Bone marrow (tissue), 2 donors: ENCODE results near the gene ID1.
"Not testable (repeated sequence)": the region's sequence is repeated elsewhere in the genome, so short reads cannot be mapped to it uniquely, and the experiment has no call there.

Experiments
- DNase-seq, 2 donors: peaks; one replicate each; lab custom pipeline; 2025; lab: John Stamatoyannopoulos, UW

The ID1 gene

DNA sequence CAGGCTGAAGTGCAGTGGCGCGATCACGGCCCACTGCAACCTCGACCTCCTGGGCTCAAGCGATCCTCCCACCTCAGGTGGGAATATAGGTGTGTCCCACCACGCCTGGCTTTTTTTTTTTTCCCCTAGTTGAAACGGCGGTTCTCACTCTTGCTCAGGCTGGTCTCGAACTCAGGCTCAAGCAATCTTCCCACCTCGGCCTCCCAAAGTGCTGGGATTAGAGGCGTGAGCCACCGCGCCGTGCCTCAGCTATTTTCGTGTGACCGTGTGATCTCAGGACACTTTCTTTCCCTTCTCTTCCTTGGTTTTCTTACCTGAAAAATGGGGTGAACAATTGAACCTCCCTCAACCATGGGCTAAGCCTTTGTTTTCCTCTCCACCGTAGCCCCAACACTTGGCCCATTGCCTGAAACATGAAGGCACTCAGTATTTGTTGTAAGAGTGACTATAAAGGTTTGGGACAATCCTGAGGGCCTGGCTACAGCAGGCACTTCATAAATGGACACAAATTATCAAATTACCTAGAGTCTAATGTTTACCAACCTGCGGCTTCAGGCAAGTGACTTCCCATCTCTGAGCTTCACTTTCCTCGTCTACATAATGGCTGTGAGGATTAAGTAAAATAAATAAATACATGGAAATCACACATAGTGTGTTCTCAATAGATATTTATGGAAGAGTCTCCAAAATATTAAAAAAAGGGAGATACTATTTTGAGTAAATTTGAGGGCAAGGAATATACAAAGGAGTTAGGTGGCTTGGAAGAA lies 31.4 kb upstream of the ID1 start:
- DNase-seq: no peak

DNA sequence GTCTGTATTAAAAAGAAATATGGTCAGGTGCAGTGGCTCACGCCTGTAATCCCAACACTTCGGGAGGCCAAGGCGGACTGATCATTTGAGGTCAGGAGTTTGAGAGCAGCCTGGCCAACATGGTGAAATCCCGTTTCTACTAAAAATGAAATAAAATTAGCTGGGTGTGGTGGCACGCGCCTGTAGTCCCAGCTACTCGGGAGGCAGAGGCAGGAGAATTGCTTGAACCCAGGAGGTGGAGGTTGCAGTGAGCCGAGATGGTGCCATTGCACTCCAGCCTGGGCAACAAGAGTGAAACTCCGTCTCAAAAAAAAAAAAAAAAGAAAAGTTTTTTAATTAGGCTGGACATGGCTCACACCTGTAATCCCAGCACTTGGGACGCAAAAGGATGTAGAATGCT lies 30.1 kb upstream of the ID1 start:
- not testable (repeated sequence) for DNase-seq

DNA sequence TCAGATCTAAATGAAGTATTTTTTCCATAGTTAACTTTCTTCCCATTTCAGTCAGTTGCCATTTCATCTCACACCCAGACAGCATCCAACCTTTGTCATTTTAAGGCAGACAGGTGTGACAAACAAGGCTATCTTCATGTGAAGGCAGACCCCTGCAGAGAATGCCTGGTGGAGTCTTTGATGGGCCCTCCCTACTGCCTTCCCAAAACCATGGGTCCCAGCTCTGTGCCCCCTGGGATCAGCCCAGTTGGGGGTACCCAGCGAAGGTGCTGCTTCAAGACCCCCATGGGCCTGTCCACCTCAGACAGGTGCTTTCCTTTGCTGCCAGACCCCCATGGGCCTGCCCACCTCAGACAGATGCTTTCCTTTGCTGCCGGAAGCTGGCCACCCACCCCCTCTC lies 28.3 kb upstream of the ID1 start:
- no peak for DNase-seq

DNA sequence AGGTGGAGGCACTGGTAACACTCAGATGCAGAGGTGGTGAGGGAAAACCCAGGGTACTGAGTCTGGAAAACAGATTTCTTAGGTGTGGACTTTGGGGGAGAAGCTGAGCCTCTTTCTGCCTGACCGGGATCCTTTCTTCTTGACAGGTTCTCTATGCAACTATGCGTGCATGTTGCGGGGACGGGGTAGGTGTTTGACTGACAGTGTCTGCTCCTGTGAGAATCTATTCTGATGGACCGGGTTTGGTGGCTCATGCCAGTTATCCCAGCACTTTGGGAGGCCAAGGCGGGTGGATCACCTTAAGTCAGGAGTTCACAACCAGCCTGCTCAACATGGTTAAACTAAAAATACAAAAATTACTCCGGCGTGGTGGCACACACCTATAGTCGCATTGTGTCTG lies 27.9 kb upstream of the ID1 start:
- no peak for DNase-seq

DNA sequence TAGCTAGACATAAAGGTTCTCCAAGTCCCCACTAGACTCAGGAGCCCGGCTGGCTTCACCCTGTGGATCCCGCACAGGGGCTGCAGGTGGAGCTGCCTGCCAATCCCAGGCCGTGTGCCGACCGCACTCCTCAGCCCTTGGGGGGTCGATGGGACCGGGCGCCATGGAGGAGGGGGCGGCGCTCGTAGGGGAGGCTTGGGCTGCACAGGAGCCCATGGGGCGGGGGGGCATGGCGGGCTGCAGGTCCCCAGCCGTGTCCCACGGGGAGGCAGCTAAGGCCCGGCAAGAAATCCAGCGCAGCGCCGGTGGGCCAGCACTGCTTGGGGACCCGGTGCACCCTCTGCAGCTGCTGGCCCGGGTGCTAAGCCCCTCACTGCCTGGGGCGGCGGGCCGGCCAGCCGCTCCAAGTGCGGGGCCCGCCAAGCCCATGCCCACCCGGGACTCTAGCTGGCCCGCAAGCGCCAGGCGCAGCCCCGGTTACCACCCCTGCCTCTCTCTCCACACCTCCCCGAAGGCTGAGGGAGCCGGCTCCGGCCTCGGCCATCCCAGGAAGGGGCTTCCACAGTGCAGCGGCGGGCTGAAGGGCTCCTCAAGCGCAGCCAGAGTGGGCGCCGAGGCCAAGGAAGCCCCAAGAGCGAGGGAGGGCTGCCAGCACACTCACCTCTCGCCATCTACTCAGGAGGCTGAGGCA lies 26.5 kb upstream of the ID1 start:
- DNase-seq: no peak

DNA sequence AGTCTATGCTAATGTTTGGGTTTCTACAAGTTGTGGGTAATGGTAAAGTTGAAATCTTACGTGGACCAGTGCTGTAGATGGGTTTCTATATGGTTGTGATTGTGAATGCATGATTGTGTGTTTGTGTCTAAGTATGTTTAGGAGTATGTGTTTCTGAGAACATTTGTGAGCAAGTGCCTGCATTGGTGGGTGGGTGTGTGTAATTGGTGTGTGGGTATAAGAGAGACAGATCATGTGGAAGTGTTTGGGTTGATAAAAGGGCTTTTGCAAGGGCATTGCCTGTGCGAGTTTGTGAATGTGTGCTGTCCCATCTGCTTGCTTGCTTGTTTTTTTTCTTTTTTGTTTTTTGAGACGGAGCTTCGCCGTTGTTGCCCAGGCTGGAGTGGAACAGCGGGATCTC lies 25.8 kb upstream of the ID1 start:
- no peak for DNase-seq

DNA sequence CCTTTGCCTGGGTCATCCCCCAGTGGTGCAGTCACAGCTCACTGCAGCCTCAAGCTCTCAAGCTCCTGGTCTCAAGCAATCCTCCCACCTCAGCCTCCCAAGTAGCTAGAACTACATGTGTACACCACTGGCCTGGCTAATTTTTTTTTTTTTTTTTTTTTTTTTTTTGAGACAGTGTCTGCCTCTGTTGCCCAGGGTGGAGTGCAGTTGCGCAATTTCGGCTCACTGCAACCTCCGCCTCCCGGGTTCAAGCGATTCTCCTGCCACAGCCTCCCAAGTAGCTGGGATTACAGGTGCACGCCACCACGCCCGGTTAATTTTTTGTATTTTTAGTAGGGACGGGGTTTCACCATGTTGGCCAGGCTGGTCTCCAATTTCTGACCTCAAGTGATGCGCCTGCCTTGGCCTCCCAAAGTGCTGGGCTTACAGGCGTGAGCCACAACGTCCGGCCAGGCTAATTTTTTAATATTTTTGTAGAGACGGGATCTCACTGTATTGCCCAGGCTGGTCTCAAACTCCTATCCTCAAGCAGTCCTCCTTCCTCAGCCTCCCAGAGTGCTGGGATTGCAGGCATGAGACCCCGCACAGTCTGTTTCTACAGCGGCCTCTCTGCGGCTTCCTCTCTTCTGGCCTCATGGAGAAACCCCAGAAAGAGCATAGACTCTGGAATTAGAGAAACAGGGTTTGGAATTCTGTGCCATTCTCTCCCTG lies 25.0 kb upstream of the ID1 start:
- not testable (repeated sequence) for DNase-seq

DNA sequence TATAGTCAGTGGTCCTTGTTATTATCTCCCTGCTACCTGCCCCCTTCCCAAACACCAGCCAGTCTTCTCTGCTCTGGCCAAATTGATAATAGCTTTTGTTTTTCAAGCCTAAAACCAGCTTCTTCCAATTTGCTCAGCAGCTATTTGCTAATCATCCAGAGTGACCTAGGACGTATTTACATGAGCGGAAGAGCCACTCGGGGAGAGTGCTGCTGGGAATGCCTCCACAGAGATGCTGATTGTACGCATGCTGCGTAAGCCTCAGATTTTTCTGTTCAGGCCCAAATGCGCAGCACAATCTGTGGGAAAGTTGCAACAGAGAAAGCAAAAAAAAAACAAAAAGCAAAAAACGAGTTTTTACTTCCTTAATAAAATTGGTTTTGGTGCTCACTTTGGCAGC lies 24.4 kb upstream of the ID1 start:
- no peak for DNase-seq

DNA sequence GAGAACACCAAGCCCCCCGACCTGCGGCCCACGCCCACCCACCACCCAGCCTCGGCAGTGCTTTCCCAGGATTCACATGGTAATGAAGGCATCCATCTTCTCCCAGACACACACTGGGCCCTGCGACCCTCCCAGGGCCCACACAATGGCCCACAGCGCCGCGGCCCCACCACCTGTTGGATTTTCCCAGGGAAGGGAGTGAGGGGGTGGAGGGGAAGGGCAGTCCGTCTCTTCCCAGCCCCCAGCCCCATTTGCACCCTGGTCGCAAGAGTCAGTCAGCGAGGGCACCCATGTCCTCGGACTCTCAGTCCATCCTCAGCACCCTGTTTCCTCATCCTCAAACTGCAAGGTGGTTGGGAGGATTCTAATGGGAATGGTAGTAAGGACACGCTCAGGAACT lies 23.7 kb upstream of the ID1 start:
- DNase-seq: no peak

DNA sequence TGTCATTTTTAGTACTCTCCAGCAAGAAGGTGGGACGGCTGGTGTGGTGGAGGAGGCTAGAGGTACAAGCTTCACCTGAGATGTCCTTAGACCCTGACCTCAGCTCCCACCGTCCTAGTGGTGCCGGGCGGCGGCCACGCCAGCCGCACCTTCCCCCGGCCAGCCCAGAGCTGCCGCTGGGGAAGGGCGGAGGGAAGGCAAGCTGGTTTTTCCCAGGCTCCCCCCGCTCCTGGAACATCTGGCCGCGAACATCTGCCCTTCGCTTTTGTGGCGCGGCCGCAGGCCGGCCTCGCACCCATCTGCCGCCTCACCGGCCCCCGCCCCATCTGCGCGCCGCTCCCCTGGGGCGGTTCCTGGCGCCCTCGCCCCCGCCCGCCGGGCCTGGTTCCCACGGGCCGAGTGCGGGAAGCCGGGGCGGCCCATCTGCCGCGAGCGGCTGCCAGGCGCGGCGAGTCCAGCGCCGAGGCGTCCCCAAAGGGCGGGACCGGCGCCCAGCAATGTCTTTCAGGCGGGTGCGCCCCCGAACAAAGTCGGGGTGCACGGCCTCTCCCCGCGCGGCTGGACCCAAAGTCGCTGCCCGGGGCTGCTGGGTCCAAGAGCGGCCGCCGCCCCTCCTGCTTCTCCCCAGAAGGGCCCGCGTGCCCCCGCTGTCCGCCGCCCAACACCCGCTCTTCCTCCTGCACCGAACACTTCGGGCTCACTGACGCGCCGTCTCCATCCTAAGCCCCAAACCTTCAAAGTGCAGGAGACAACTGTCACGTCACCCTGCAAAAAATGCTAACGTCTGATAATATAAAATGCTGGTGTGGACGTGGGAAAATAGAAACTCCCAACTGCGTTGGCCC lies 17.3 kb upstream of the ID1 start:
- DNase-seq: no peak

DNA sequence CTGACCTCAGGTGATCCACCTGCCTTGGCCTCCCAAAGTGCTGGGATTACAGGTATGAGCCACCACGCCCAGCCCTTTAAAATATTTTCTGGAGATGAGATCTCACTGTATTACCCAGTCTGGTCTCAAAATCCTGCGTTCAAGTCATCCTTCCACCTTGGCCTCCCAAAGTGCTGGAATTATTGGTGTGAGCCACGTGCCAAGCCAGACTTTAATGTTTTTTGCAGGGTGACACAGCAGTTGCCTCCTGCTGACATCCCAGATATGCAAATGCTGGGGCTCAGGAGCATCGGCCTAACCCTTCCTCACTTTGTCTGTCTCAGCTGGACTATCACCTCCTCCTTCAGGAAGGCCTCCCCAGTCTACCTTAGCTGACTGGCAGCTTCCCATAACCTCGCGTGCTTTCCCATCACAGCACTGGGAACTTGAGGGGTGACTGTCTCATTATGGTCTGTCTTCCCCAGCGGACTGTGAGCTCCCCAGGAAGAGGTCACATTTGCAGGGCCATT lies 14.3 kb upstream of the ID1 start:
- DNase-seq: no peak

DNA sequence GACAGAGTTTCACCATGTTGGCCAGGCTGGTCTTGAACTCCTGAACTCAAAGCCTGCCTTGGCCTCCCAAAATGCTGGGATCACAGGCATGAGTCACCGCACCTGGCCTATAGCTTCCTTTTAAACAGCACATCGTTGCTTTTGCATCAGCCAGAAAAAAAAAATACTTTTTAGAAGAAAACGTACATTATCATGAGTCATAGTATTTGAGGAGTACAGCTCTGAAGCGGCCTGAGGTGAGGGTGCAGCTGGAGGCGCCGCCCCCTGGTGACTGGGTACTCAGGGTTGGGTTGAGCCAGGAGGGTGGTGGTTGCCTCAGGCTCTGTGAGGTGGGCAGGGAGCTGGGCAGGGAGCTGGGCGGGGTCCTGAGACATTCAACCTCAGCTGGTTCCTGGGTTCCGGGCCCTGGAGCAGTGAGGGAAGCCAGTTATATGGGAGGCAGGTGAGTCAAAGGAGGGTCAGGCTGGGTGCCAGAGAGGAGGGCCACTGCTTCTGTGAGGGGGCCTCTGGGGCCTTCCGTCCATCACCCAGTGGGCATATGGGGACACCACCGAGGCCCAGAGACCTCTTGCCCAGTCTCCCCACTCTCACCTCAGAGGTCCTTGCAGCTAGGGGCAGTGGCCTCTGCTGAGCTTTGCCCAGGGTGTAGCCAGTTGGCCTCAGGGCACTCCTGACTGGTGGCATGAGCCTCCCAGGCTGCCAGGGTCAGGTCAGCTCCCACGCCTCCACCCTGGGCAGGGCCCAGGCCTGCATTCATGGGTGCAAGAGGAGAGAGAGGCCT lies 11.7 kb upstream of the ID1 start:
- DNase-seq: peak in 1 of 2 donors; percentile 72

DNA sequence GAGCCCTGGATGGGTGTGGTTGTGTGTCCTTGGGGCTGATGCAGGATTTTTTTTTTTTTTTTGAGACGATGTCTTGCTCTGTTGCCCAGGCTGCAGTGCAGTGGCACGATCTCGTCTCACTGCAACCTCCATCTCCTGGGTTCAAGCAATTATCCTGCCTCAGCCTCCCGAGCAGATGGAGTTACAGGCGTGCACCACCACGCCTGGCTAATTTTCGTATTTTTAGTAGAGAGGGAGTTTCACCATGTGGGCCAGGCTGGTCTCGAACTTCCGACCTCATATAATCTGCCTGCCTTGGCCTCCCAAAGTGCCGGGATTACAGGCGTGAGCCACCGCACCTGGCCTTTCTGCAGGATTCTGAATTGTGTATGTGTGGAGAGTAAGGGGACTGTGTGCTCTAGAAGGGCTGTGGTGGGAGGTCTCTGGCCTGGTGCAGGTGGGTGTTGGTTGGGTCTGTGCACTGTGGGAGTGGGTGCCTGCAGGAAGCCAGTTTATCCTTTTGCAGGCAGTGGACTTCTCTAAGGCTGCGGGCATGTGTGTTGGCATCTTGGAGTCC lies 11.0 kb upstream of the ID1 start:
- no peak for DNase-seq

DNA sequence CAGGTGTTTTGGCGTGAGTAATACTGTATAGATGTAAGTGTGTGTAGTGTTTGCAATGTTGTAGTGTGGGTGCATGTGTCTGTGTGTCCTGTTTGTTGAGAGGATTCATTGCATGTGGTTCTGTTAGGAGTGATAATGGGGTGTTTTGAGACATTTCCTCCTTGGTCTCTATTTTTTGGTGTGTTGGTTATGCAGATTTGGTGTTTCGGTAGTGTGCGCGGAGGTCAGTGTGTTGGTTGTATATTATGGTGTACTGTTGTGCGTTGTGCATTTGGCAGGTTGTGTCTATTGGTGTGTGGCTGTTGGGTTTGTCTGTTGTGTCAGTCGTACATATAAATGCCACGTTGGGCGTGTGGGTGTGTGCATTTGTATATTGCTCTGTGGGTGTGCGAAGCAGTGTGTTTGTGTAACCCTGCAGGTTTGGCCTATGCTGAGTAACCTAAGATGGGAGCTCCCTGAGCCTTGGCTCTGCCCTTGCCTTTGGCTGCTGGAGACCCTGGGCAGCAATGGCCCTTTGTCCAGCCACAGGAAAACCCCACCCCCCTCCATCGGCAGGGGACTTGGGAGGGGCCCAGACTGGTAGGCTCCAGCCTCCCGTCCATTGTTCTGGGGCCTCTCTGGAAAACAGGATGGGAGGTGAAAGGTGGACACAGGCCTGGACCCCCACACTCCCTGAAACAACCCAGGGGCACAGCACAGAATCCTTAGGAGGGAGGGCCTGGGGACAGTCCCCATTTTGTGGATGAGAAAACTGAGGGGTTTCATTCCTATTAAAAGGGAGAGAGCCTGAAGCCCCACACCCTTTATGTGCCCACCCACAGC lies 10.3 kb upstream of the ID1 start:
- DNase-seq: no peak

DNA sequence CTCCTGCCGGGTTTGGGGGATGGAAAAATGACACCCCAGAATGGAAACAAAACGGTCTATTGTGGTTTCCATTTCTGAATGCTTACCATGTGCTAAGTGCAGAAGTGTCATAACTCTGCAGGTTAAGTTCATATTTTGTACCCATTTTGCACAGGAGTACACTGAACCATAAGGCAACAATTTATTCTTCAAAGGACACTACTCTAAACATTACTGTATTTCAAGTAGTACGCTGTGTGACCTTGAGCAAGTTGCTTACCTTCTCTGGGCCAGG lies 9.8 kb upstream of the ID1 start:
- no peak for DNase-seq

DNA sequence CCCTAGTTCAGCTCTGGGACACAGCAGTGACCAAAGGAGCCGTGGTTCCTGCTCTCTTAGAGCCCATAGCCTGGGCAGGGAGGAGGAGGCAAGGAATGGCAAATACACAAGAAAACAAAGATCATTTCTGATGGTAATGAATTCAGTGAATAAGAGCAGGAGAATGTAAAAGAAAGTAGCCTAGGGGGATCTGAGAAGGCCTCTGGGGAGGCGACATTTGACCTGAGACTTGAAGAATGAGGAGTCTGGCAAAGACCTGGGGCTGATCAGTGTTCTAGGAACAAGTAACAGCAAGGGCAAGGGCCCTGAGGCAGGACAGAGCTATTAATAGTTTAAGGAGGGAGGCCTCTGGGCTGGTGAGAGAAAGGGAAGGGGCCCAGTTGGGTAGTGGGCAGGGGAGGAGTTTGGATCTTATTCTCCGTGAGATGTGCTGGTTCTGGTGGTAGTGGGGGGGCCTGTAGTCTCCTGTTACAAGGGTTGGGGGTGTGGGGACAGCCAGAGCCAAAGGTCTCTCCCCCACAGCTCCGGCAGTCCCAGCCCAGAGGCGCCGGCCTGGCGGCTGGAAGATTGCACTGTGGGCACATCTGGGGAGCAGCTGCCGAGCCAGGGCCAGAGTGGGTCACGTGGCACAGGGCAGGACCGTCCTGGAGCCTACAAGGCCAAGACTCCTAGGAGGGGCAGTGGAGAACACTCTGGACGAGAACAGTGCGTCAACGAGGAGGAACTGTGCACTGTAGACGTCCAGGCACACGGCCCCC lies 9.3 kb upstream of the ID1 start:
- no peak for DNase-seq

DNA sequence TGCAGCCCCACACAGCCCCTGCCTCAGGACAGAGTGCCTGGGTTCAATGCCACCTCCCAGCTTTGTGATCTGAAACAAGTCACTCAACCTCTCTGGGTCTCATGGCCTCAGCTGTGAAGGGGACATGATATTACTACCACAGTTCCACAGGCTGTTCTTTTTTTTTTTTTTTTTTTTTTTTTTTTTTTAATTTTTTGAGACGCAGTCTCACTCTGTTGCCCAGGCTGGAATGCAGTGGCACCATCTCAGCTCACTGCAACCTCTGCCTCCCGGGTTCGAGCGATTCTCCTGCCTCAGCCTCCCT lies 8.7 kb upstream of the ID1 start:
- not testable (repeated sequence) for DNase-seq

DNA sequence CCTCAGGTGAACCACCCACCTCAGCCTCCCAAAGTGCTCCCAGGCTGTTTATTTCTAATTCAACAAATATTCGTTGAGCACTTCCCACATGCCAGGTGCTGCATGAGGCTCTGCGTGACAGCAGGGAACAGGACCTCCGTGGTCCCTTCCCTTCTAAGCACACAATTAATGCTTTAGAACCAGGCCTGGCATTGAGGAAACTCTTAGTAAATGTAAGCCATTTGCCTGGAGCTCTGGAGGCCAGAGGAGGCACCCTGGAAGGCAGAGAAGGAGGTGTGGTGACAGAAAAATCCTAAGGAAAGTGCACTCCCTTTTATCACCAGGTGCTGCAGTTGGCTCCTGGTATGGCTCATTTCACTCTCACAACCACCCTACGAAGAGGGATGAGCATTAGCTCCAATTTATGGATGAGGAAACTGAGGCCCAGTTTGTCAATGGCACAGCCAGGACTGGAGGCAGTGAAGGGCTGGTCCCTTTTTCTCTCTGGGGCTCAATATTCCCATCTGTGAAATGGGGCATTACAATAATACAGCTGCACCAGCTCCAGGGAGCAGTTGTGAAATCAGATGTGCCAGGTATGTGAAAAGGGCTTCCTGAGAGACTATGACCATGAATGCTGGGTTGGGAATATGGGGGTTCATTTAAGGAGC lies 8.1 kb upstream of the ID1 start:
- no peak for DNase-seq

DNA sequence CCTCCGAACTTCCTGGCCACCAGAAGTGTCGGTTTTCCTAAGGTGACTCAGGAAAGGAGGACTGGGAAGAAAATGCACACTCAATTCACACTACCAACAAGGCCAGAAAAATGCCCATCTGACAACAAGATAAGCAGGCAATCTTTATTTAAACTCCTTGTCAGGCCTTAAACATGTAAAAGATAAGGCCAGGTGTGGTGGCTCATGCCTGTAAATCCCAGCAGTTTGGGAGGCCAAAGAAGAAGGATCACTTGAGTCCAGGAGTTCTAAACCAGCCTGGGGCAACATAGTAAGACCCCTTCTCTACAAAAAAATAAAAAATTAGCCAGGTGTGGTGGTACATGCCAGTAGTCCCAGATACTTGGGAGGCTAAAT lies 7.6 kb upstream of the ID1 start:
- no peak for DNase-seq
